Neural progenitor cell (in vitro differentiated cells): ENCODE measurements around the gene BEAN1.

Experiments
- CTCF ChIP-seq: fragments of 200-600 bp; sonication (generic); IDR thresholded peaks from 2 replicates; pipeline ENCODE4 v1.5.1; 2017; ENCODE audit warnings: antibody characterized with exemption, mild to moderate bottlenecking
- EZH2 ChIP-seq: fragments of 200-600 bp; sonication (generic); IDR thresholded peaks from 2 replicates; pipeline ENCODE4 v1.6.1; 2017; ENCODE audit warnings: antibody characterized with exemption, mild to moderate bottlenecking, moderate library complexity
- EZH2phosphoT487 ChIP-seq: fragments of 200-600 bp; sonication (generic); IDR thresholded peaks from 2 replicates; pipeline ENCODE4 v1.6.1; 2017; ENCODE audit warnings: antibody characterized with exemption

- TF ChIP-seq CTCF, result peak; percentile 37
- TF ChIP-seq EZH2, result no peak
- TF ChIP-seq EZH2phosphoT487, result no peak
Measured at GRCh38 chr16:66444049-66444481, 17.0 kb downstream of the BEAN1 start.
